ENCODE data around the gene PLIN5.

DNA sequence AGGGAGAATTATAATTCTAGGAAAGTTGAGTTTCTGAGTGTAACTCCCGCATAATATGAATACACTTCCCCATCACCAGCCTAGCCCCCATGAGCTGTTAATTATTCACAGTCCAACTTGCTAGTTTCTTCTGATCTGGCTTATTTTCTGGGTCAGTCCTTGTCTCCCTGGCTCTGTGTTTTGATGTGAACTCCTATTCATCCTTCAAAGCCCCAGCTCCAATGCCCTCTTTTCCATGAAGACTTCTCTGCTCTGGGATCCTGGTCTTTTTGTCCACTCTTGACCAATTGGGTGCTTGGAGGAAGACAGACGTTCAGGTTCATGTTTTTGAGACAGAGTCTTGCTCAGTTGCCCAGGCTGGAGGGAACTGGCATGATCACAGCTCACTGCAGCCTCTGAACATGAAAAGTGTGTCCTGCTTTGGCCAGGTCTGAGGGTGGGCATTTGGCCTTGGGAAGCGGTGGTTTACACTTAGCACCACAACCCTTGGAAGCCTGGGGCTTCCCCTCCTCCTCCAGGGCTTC, 4.2 kb upstream of the PLIN5 start:
- TF ChIP-seq POLR2A (IDR thresholded peaks at IDR 0.05) (no peak), POLR2AphosphoS5 (IDR thresholded peaks at IDR 0.05) (no peak)
- TF ChIP-seq, protein P1, sequence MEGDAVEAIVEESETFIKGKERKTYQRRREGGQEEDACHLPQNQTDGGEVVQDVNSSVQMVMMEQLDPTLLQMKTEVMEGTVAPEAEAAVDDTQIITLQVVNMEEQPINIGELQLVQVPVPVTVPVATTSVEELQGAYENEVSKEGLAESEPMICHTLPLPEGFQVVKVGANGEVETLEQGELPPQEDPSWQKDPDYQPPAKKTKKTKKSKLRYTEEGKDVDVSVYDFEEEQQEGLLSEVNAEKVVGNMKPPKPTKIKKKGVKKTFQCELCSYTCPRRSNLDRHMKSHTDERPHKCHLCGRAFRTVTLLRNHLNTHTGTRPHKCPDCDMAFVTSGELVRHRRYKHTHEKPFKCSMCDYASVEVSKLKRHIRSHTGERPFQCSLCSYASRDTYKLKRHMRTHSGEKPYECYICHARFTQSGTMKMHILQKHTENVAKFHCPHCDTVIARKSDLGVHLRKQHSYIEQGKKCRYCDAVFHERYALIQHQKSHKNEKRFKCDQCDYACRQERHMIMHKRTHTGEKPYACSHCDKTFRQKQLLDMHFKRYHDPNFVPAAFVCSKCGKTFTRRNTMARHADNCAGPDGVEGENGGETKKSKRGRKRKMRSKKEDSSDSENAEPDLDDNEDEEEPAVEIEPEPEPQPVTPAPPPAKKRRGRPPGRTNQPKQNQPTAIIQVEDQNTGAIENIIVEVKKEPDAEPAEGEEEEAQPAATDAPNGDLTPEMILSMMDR (IDR thresholded peaks at IDR 0.05): no peak
